Measurements from ENCODE around the gene OPN1MW.
"Not testable (repeated sequence)": the region's sequence is repeated elsewhere in the genome, so short reads cannot be mapped to it uniquely, and the experiment has no call there.

OPN1MW gene

DNA sequence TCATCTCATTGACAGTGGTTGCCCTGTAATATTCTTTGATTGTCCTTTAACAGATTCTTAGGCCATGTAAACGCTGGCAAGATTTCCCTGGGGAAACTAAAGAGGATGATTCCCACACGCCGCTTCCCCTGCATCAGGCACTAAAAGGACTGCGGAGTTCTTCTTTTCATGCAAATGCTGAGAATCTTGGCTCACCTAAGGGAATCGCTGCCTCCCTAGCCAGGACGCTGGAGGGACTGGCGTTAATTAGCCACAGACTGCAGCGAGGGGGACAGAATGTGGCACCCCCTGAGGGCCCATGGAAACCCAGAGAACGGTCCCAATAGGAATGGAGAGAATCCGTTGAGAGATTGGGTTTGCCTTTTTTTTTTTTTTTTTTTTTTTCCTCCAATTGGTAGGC lies 8.0 kb upstream of the OPN1MW start:
- H3K36me3 ChIP-seq (ENCODE audit: control insufficient read depth in 1 of 2, insufficient read depth in 2 of 2, low read depth in 1 of 2, low read length in 2 of 2); H3K79me1 ChIP-seq (replicated peaks; ENCODE audit: low read length, poor library complexity, severe bottlenecking); H2AK5ac ChIP-seq (ENCODE audit: low read length, severe bottlenecking); H3K9me3 ChIP-seq (ENCODE audit: control insufficient read depth, low read length); H3K27me3 ChIP-seq (ENCODE audit: control insufficient read depth in 1 of 2, insufficient read depth in 1 of 2, low read length in 2 of 2); H3K4me2 ChIP-seq (ENCODE audit: low read length, poor library complexity, severe bottlenecking); H3K4me3 ChIP-seq (ENCODE audit: insufficient read depth in 1 of 2, low read depth in 1 of 2, low read length in 2 of 2); H3K23ac ChIP-seq (ENCODE audit: low read length in 2 of 2); H3K4ac ChIP-seq (ENCODE audit: low read depth in 1 of 2, low read length in 2 of 2); H2AFZ ChIP-seq (ENCODE audit: low read depth, low read length); H2BK12ac ChIP-seq (ENCODE audit: low read length in 2 of 2); H4K8ac ChIP-seq (ENCODE audit: low read length); DNase-seq; H3K27ac ChIP-seq (ENCODE audit: low read length, poor library complexity, severe bottlenecking); H3K14ac ChIP-seq (ENCODE audit: low read length in 2 of 2); H3K18ac ChIP-seq (ENCODE audit: low read depth in 1 of 2, low read length in 2 of 2); H3K4me1 ChIP-seq (ENCODE audit: control insufficient read depth, insufficient read depth, low read depth, low read length); H4K91ac ChIP-seq (ENCODE audit: low read length); H2BK120ac ChIP-seq (ENCODE audit: low read depth, low read length); H2BK15ac ChIP-seq (ENCODE audit: low read depth, poor library complexity, severe bottlenecking); H3K9ac ChIP-seq (ENCODE audit: low read length); H2BK5ac ChIP-seq (ENCODE audit: low read depth, low read length, poor library complexity, severe bottlenecking): not testable (repeated sequence)
- WGBS: no CpG with 5 or more reads among the region's 10 CpGs

- H2BK120ac ChIP-seq (ENCODE audit: low read depth, low read length); H3K9ac ChIP-seq (ENCODE audit: low read length); H3K4me3 ChIP-seq (ENCODE audit: insufficient read depth in 1 of 2, low read depth in 1 of 2, low read length in 2 of 2); H3K4me1 ChIP-seq (ENCODE audit: control insufficient read depth, insufficient read depth, low read depth, low read length); H3K9me3 ChIP-seq (ENCODE audit: control insufficient read depth, low read length); H3K18ac ChIP-seq (ENCODE audit: low read depth in 1 of 2, low read length in 2 of 2); H3K4ac ChIP-seq (ENCODE audit: low read depth in 1 of 2, low read length in 2 of 2); H3K27ac ChIP-seq (ENCODE audit: low read length, poor library complexity, severe bottlenecking); H2AFZ ChIP-seq (ENCODE audit: low read depth, low read length); H3K36me3 ChIP-seq (ENCODE audit: control insufficient read depth in 1 of 2, insufficient read depth in 2 of 2, low read depth in 1 of 2, low read length in 2 of 2); H2BK12ac ChIP-seq (ENCODE audit: low read length in 2 of 2); H2BK15ac ChIP-seq (ENCODE audit: low read depth, poor library complexity, severe bottlenecking); H3K27me3 ChIP-seq (ENCODE audit: control insufficient read depth in 1 of 2, insufficient read depth in 1 of 2, low read length in 2 of 2); H4K91ac ChIP-seq (ENCODE audit: low read length); H3K23ac ChIP-seq (ENCODE audit: low read length in 2 of 2); H3K14ac ChIP-seq (ENCODE audit: low read length in 2 of 2); H4K8ac ChIP-seq (ENCODE audit: low read length); H2AK5ac ChIP-seq (ENCODE audit: low read length, severe bottlenecking); H2BK5ac ChIP-seq (ENCODE audit: low read depth, low read length, poor library complexity, severe bottlenecking); H3K4me2 ChIP-seq (ENCODE audit: low read length, poor library complexity, severe bottlenecking); H3K79me1 ChIP-seq (replicated peaks; ENCODE audit: low read length, poor library complexity, severe bottlenecking); DNase-seq: not testable (repeated sequence)
- WGBS: no CpG with 5 or more reads among the region's 8 CpGs
Observed at GRCh38 chrX:154183794-154184193, 1.4 kb downstream of the OPN1MW start.

- H4K8ac ChIP-seq (ENCODE audit: low read length); H3K18ac ChIP-seq (ENCODE audit: low read depth in 1 of 2, low read length in 2 of 2); H2BK15ac ChIP-seq (ENCODE audit: low read depth, poor library complexity, severe bottlenecking); DNase-seq; H2BK12ac ChIP-seq (ENCODE audit: low read length in 2 of 2); H3K9me3 ChIP-seq (ENCODE audit: control insufficient read depth, low read length); H3K4me1 ChIP-seq (ENCODE audit: control insufficient read depth, insufficient read depth, low read depth, low read length); H3K27me3 ChIP-seq (ENCODE audit: control insufficient read depth in 1 of 2, insufficient read depth in 1 of 2, low read length in 2 of 2); H3K36me3 ChIP-seq (ENCODE audit: control insufficient read depth in 1 of 2, insufficient read depth in 2 of 2, low read depth in 1 of 2, low read length in 2 of 2); H3K4me3 ChIP-seq (ENCODE audit: insufficient read depth in 1 of 2, low read depth in 1 of 2, low read length in 2 of 2); H3K9ac ChIP-seq (ENCODE audit: low read length); H2AFZ ChIP-seq (ENCODE audit: low read depth, low read length); H4K91ac ChIP-seq (ENCODE audit: low read length); H2BK5ac ChIP-seq (ENCODE audit: low read depth, low read length, poor library complexity, severe bottlenecking); H3K23ac ChIP-seq (ENCODE audit: low read length in 2 of 2); H3K79me1 ChIP-seq (replicated peaks; ENCODE audit: low read length, poor library complexity, severe bottlenecking); H3K14ac ChIP-seq (ENCODE audit: low read length in 2 of 2); H2AK5ac ChIP-seq (ENCODE audit: low read length, severe bottlenecking); H3K4me2 ChIP-seq (ENCODE audit: low read length, poor library complexity, severe bottlenecking); H2BK120ac ChIP-seq (ENCODE audit: low read depth, low read length); H3K4ac ChIP-seq (ENCODE audit: low read depth in 1 of 2, low read length in 2 of 2); H3K27ac ChIP-seq (ENCODE audit: low read length, poor library complexity, severe bottlenecking): not testable (repeated sequence)
- no CpG with 5 or more reads among the region's 8 CpGs for WGBS
Observed at GRCh38 chrX:154192846-154193245, 10.4 kb downstream of the OPN1MW start.

DNA sequence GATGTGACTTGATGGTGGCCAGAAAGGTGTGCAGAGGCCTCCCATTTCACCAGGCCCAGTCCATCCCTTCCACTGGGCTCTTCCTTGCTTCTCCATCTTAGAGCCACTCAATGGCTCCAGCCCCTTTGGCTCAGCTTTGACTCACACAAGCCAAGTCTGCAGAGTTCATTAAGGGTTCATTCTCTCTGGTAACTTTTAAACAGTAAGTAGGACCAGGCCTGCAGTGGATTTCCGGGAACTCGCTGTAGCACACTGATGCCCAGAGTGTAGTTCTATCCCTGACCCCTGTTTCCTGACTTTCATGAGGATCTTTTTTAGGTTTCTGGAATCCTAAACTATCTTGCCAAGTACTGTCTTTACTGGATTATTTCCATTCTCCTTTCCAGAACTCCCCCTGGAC lies 11.9 kb downstream of the OPN1MW start:
- not testable (repeated sequence) for H3K18ac ChIP-seq (ENCODE audit: low read depth in 1 of 2, low read length in 2 of 2); H2BK120ac ChIP-seq (ENCODE audit: low read depth, low read length); H4K91ac ChIP-seq (ENCODE audit: low read length); H3K9ac ChIP-seq (ENCODE audit: low read length); H3K4me3 ChIP-seq (ENCODE audit: insufficient read depth in 1 of 2, low read depth in 1 of 2, low read length in 2 of 2); DNase-seq; H2BK15ac ChIP-seq (ENCODE audit: low read depth, poor library complexity, severe bottlenecking); H2AK5ac ChIP-seq (ENCODE audit: low read length, severe bottlenecking); H3K36me3 ChIP-seq (ENCODE audit: control insufficient read depth in 1 of 2, insufficient read depth in 2 of 2, low read depth in 1 of 2, low read length in 2 of 2); H3K27me3 ChIP-seq (ENCODE audit: control insufficient read depth in 1 of 2, insufficient read depth in 1 of 2, low read length in 2 of 2); H3K9me3 ChIP-seq (ENCODE audit: control insufficient read depth, low read length); H3K4me2 ChIP-seq (ENCODE audit: low read length, poor library complexity, severe bottlenecking); H3K79me1 ChIP-seq (replicated peaks; ENCODE audit: low read length, poor library complexity, severe bottlenecking); H3K4me1 ChIP-seq (ENCODE audit: control insufficient read depth, insufficient read depth, low read depth, low read length); H3K27ac ChIP-seq (ENCODE audit: low read length, poor library complexity, severe bottlenecking); H4K8ac ChIP-seq (ENCODE audit: low read length); H2BK12ac ChIP-seq (ENCODE audit: low read length in 2 of 2); H3K23ac ChIP-seq (ENCODE audit: low read length in 2 of 2); H2AFZ ChIP-seq (ENCODE audit: low read depth, low read length); H3K14ac ChIP-seq (ENCODE audit: low read length in 2 of 2); H2BK5ac ChIP-seq (ENCODE audit: low read depth, low read length, poor library complexity, severe bottlenecking); H3K4ac ChIP-seq (ENCODE audit: low read depth in 1 of 2, low read length in 2 of 2)
- WGBS: no CpG with 5 or more reads among the region's 2 CpGs

All from mesenchymal stem cell (in vitro differentiated cells and primary cell).